GM18861 (cell line): Measurements from ENCODE around the gene SLC41A3.
"Not testable (repeated sequence)": the region's sequence is repeated elsewhere in the genome, so short reads cannot be mapped to it uniquely, and the experiment has no call there.

Experiments
- ATAC-seq: cut with Tn5 transposase; IDR thresholded peaks from one replicate; pipeline ENCODE4 v1.9.1; 2021; ENCODE audit not compliant: unreplicated experiment

The SLC41A3 gene

DNA sequence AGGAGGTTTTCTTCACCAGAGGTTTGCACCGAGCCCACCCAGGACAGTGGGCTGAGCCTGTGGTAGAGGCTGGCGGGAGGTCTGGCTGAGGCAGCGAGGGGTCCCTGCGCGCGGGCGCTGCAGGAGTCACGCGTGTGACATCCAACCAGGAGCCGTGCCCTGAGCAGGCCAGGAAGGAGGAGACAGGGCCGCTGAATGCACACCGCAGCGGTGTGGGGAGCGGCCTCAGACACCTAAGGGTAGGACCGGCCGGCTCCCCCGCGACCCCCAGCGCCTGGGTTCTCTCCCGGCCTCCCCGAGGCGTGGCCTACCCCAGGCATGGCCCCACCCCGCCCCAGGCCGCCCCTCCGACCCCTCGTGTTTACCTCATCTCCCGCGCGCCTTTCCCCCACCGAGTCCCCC lies 412 bp downstream of the SLC41A3 start:
- peak; percentile 29 for ATAC-seq

DNA sequence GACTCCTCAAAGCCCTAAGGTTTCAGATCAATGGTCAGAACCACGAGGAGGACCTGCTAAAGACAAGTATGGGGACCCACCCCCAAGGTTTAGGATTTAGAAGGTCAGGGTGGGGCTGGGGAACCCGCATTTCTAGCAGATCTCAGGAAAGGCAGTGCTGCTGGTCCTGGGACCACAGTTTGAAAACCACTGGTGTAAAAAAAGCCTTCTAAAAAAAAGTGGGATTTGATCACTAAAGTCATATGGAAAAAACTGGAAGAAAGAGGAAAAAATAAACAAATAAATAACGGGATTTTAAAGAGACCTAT lies 832 bp downstream of the SLC41A3 start:
- no peak for ATAC-seq

DNA sequence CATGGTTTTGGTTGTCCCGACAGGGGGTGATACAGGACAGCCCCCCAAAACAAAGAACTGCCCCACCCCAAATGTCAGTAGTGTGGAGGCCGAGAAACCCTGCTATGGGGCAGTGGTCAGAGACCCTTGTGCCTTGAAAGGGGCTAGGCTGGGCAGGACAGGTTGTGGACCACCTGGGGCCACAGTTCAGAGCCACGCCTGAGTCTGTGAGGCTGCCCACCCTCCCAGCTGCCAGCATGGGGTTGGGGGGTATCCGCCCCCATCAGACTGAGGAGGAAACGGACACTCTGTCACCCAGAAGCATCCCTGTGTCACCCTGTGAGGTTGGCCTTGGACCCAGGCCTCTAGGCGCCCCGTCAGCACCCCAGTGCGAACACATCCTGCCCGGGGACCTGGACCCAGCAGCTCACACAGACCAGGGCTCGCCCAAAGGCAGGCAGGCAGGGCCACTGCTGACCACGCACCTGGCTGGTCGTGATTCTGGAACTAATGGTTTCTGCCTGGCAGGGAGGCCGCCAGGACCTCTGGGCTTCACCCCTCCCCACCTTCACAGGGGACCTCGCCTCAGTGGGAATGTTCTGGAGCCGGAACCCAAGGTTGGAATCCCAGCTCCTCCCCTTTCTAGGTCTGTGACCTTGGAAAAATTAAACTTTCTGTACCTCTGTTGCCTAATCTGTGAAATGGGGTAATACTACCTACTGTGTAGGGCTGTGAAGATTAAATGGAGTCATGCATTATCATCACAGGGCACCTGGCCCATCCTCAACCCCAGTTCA lies 1.4 kb downstream of the SLC41A3 start:
- no peak for ATAC-seq

GRCh38 chr3:126081618-126082361 lies 2.1 kb downstream of the SLC41A3 start:
- ATAC-seq: no peak

GRCh38 chr3:126080970-126081369 lies 3.0 kb downstream of the SLC41A3 start:
- ATAC-seq: no peak

DNA sequence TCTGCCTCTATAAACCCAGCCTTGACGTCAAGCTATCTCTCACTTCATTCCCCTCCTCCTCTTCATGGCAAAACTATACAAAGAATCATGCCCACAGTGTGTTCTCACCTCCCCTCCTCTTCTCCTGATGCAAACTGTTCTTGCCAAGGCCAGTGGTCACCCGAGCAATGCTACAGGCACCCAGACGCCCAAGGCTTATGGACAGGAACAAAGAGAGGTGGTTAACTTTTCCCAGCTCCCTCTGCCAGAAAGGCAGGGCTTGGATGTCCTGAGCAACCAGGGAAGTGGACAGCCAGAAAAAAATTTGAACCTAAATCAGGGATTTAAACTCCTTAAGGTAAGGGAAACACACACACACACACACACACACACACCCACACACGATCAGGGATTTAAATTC lies 5.1 kb downstream of the SLC41A3 start:
- ATAC-seq: no peak

GRCh38 chr3:126077754-126078153 lies 6.2 kb downstream of the SLC41A3 start:
- no peak for ATAC-seq

- no peak for ATAC-seq
Measured at GRCh38 chr3:126076140-126076539, 7.8 kb downstream of the SLC41A3 start.

- ATAC-seq: no peak
Measured at GRCh38 chr3:126070146-126070545, 13.8 kb downstream of the SLC41A3 start.

DNA sequence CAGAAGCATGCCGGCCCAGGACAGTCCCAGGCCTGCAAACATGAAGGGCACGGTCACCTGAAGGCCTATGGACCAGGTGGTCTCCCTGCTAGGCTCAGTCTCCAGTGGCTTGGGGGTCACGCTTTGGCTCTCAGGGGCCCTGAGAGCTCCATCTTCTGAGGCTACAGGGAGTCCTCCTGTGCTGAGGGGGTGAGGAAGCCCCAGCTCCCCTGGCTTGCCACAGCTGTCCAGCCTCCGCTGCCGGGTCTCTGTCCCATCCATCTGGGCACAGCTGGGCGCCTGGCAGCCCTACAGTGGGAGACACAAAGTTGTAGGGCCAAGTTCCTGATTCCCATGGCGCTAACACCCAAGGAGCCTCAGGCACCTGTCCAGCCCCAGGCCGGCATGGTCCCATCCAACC lies 16.0 kb downstream of the SLC41A3 start:
- ATAC-seq: no peak

DNA sequence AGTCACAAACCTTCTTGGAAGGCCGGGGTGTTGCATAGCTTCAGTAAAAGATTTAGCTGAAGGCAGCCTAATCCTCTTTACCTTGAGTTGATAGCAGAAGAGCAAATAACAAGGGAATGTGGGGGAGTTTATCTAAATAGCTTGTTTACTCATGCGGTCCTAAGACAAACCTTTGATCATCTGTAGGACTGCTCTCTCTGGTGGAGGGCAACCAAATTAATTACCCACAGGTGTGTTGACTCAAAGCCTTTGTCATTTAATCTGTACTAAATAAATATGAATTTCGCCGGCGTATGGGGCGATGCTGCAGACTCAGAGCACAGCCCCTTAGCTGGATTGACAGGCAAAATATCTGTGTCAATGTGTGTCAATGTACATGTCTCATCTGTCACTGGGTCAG lies 17.2 kb downstream of the SLC41A3 start:
- ATAC-seq: not testable (repeated sequence)

DNA sequence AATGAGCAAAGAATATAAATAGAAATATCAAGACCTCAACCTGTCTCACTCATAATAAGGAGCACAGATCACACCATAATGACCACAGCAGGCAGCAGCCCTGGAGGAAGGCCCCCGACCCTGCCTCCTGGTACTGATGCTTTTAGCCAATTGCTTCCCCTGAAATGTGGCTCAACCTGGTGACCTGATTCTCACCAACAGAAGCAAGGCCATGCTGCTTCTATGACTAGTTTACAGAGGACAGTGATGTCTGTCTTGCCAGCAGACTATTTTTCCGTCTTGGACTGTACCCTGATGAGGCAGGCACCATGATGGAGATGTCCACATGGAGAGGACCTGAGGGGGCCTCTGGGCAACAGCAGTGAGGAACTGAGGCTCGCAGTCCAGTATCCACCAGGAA lies 18.0 kb downstream of the SLC41A3 start:
- ATAC-seq: no peak

DNA sequence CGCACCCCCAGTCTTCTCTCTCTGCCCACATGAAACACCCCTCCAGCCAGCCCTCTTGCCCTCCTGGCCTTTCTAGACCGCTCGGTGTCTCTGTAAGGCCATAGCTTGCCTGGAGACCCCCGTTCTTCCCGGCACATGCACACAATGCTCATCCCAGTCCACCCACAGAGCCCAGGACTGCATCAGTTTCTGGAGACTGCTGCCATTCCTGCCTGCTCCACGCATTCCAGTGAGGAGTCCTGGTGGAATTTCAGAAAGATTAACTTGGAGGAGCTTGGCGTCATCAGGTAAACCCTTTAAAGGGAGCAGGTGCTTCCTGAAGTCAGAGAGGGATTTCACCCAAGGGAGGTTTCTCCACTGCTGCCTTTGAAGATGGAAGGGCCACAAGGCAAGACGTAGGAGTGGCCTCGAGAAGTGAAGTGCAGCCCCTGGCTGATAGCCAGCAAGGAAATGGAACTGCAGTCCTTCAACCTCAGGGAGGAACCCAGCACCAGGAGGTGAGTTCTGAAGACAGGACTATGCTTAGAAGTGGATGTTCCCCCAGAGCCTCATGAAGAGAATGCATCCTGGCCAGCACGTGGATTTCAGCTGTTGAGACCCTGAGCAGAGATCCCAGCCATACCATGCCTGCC lies 19.2 kb downstream of the SLC41A3 start:
- ATAC-seq: no peak

GRCh38 chr3:126063358-126063965 lies 20.5 kb downstream of the SLC41A3 start:
- ATAC-seq: no peak

GRCh38 chr3:126061301-126062032 lies 22.5 kb downstream of the SLC41A3 start:
- no peak for ATAC-seq

- no peak for ATAC-seq
Measured at GRCh38 chr3:126060613-126061145, 23.2 kb downstream of the SLC41A3 start.

DNA sequence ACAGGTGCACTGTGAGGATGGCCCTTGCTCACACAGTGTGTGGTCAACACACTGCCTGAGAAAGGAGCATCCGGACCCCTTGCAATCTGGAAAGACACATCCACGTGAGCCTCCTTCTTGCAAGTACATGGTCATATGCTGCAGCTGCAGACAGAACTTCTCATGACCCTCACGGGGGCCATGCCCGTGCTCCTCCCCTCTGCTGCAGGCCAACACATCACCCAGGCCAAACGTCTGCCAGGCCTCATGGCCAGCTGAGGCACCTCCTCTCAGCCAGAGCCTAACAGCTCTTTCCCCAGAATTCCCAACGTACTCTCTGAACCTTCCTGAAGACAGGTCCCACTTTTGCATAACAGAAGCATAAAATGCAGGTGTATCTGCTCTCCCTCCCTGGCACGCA lies 25.3 kb downstream of the SLC41A3 start:
- ATAC-seq: no peak

- no peak for ATAC-seq
Measured at GRCh38 chr3:126057936-126058335, 26.0 kb downstream of the SLC41A3 start.

DNA sequence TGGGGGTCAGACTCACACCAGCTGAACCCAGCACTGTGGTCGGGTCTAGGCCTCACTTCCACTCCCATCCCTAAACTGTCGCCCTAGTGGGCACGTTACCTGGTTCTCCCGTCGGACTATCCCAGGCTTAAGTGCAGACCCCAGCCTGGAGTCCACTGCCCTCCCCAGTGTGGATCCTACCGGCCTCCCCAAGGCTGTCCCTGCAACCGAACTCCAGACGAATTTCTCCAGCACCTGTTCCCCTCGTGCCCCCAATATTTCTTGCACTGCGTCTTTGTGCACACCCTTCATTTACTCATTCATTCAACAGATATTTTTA lies 26.5 kb downstream of the SLC41A3 start:
- ATAC-seq: no peak

DNA sequence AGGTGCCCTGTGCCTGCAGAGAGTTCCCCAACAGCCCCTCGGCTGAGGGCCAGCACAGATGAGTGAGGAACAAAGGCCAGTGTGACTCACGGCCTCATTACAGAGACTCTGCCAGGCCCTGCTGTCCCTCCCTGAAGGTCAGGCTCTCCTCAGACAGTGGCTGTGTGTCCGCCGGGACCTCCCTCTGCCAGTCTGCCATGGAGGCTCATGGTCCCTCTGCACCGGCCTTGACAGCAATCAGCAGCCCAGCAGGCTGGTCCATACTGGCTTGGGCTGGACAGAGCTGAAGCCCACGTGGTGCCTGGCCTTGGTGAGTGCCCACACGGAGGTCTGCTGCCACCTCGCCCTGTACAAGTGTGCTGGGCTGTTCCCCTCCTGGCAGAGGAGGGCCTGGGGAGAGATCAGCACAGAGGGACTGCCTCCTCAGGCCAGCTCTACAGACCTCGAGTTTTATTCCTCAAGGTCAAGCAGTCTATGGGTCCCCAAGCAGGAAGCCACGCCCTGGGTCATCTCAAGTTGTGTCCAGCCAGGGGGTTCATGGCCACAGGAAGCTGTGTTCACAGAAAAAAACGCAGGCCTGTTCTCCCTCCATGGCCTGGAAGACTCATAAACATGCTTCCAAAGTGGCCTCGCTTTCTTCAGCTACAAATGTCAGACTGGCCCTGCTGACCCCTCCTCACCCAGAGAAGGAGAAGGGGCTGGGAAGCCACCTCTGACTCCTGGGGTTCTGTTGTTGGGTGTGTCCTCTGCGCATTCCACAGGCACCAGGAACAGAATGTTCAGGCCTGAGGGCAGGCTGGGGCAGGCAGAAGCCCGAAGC lies 27.0 kb downstream of the SLC41A3 start:
- no peak for ATAC-seq
